ELF-1 (cell line): ENCODE results near the gene CYB561D2.

Source experiments
- DNase-seq: peaks from one replicate; pipeline ENCODE4 v3.0.0-alpha.2; 2016; ENCODE audit warnings: low read depth, low spot score

Gene CYB561D2

DNA sequence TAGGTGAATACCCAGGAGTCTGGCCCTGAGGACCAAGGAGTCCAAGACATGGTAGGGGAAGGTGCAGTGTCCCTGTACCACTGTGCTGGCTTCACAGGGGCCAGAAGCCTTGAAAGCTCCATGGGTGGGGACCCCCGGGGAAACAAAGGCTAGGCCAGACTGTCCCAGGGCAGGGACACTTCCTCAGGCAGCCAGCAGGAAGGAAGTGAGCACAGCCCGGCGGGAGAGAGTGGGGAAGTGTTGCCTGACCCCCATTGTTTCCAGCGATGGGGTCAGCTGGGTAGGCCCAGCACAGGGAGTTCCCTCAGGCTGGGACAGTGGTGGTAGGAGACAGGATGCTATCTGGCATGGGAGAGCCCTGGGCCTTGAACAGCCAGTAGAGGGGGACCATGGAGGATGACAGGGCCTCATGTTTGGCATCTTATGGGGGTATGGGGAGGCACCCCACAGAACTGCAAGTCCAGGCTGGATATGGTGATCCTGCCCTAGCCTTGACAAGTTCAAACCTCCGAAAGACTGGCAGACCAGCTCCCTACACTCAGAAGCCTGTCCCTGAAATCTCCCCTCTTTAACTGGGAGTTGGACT is 27.0 kb upstream of the CYB561D2 start:
- DNase-seq: no peak

DNA sequence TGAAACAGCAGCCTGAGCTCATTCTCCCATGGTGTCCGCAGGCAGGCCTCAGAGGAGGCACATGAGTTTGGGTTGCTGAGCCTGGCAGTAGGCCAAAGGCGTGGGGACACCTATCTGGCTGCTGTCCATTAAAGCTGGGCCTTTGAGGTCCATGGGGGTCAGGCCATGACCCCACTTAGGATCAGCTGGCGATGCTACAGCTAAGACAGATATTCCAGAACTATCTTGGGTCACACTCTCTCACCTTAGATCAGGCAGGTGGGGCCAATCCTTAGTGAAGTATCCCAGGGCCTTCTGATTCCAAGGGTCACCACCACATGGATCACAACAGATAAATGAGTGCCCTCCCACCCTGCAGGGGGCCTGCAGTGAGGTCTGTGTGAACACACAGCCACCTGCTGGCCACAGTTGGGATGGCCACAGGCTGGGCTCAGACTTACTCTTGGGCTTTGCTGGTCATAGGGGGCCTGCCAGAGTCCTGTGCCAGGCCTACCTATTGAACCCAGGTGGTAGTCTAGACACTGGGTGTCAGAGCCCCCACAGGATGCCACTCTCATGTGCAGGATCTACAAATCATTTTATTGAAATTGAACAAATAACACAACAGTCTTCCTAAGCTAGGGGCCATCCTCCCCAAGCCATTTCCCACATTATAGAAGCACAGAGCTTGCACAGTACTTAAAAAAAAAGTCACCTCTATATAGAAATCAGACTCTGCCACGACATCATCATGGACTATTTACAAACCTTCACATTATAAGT is 26.1 kb upstream of the CYB561D2 start:
- DNase-seq: peak; percentile 87

DNA sequence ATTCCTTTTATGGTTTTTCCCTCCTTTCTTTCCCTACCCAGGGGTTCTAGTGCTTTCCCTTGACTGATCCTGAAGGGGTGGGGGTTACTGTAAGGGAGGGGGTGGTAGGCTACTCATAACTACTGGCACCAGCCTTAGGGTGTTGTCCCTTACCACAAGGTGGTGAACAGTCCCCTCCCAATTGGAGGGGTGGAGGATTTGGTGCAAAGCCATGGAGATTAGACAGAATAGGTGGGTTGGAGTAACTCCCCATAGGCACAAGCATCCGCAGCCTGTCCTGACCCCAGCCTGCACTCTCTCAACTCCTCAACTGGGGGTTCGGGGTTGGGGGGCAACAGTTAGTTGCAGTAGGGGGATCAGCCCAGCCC is 25.6 kb upstream of the CYB561D2 start:
- no peak for DNase-seq

DNA sequence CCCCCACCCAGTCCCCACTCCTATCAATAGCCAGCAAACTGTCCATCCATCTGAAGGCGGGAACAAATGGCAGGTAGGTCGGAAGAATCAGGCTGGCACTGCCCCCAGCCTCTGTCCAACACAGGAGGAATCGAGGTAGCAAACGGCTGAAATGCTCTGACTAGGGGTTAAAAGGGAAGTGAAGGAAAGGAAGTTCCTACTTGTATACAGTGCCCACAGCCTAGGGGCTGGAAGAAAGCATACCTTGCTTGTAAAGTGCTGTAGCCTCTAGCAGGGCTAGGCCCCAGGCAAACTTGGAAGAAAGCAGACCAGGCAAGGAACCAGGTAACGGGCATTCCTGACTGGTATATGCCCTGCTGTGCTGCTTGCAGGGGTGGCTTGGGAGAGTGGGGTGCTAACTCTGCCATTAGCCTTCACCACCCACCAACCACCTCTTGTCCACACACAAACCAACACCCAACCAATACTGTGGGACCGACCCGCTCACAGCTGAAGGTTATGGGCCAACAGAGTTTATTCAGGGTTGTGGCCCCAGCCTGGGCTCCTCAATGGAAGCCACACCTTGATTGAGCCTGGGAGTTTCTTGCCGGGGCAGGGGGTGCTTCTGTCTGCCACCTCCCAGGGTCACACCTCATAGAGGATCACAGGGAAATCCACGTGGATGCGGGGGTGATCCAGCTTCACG is 25.0 kb upstream of the CYB561D2 start:
- DNase-seq: no peak

DNA sequence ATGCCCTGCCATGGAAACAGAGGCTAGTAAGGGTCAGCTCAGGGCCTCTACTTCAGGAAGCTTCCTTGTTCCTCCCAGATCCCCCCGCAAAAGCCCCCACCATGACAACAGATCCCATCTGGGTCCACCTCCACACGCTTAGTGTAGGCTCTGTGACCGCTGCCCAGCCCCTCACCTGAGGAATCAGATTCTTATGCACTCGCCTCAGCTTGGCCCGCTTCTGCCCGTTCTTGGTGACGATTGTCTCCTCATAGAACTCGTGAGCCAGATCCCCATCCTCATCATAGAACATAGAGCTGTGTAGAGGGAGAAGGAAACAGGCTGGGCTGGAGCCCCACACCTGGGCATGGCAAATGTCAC is 24.5 kb upstream of the CYB561D2 start:
- no peak for DNase-seq

DNA sequence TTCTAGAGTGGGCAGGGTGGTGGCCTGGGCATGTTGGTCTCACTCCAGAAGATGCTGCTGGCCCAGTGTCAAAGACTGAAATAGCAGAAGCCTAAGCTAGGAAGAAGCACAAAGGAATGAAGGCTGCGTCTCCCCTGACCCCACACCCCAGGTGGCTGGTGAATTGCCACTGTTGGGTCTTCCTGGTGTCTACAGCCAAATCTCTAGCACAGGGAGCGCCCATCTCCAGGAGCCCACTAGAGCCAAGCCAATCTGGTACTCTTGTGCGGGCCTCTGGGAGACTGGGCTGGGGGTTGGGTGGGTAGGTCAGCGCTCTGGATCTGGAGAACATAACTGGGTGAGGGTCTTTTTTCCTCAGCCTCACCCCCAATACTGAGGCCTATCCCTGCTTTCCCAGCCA is 23.5 kb upstream of the CYB561D2 start:
- DNase-seq: no peak

DNA sequence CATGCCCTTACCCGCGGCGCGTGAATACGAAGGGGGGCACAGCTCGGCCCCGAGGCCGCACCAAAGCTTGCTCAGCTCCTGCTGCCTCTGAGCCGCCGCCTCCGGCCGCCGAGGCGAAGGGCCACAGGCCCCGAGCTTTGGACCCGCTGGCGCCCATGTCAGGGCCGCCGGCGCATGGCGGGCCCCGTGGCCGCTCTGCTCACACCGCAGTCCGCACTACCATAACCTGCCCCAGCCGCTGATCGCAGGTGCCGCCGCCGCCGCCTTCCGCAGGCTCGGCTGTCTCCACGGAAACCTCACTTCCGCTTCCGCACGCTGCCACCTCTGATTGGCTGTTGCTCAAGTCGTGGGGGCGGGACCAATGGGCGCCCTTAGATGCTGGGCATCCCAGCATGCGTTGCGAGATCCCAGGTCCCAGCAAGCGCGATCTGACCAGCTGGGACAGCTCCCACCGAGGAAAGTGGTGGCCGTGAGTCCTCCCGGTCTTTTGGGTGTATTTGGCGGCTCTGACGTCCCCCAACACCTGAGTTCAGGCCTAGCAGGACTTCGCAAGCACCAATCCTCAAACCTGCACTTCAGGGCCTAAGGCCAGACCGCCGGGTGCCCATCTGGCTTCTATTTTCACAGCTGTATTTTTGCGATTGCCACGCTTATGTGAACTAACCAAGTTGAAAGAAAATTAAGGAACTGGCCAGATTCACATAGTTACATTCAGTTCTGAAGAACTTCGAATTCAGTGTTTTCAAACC is 22.5 kb upstream of the CYB561D2 start, which contains the start of gene TUSC2:
TUSC2 (minus strand) TSS at position 281 of the 749 bp plus-strand sequence; CDS start at position 157, 124 bp downstream.
- DNase-seq: peak; percentile 97

DNA sequence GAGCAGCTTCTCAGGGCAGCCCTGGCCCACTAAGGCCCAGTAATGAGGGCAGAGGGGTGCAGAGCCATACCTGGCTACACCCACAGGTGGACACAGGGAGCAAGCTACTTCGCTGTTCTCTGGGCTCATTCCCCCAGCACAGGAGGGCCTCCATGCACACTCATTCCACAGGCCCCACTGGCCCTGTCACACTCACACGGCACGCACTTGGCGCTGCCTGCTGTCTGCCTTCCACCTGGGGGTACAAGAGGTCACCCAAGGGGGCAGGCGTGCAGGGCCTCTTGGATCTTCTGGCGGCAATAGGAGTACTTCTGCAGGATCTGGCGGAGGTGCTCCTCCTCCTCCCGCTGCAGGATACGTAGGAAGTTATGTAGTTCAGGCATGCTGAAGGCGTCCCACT is 20.3 kb upstream of the CYB561D2 start:
- DNase-seq: no peak

DNA sequence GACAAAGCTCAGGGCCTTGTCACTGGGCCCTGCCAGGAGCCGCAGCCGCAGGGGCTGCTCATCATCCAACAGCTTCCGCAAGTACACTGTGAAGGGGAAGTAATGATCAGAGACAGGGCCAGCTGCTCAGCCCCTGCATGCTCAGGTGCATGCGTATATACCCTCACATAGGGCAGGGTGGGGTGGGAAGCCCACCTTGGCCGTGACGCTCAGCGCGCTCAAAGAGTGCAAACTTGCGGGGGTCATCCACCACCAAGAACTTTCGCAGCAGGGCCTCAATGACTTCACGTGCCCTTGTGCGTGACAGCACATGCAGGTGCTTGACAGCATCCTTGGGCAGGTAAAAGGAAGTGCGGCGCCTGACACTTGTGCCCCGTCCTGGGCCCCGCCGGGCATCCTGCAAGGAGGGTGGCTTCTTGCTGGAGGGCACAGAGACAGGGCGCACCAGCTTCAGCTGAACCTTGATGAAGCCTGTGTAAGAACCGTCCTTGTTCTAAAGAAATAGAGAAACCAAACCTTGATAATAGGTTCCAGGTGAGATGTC is 19.2 kb upstream of the CYB561D2 start:
- no peak for DNase-seq

DNA sequence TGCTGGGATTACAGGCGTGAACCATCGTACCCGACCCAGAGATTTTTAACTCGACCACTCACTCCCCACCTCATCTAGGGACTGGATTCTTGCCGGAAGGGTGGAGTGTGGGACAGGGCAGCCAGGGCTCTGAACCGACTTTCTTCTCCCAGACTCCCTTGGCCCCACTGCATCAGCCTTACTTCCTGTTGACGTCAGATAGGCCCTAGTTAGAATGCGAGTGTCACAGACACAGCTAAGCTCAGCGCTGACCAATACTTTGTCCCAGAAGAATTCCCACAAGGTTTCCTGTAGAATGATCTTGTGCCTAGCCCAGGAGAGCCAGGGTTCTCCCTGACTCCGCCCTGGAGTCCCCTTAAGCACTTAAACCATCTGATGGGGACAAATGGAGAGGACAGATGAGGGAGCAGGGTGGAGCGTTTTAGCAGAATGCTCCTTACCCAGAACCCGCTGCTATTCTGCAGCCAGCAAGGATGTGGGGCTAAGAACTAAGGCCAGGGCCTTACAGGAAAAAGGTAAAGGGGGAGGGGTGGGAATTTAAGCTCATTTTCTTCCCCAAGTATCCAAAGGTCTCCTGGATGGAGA is 16.8 kb upstream of the CYB561D2 start:
- no peak for DNase-seq

DNA sequence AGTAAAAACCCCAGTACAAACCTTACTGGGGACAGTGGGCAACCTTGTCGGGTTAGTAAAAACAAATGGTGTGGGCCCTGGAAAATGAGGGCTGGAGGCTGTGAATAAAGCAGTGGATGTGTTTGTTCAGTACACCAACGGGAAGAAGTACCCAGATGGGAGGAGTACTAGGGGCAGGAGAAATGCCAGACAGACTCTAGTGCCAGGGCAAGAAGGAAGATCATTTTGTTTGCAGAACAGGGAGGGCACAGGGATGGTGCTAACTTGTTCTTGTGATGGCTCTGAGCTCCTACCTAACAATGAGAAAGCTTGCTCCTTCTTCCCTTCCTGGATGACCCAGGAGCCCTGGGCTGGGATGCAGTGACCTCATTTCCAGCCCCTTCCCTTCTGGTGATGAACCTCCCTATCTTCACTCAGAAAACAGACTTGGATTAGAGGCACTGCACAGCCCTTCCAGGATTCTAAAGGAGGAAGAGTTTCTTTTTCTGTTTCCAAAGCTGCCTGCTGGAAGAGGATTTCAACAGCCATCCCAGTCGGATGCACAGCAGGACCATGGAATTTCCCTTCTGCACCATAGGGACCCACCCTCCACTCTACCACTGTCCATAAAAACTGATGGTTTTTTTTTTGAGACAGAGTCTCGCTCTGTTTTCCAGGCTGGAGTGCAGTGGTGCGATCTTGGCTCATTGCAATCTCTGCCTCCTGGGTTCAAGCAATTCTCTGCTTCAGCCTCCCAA is 16.2 kb upstream of the CYB561D2 start:
- DNase-seq: no peak

DNA sequence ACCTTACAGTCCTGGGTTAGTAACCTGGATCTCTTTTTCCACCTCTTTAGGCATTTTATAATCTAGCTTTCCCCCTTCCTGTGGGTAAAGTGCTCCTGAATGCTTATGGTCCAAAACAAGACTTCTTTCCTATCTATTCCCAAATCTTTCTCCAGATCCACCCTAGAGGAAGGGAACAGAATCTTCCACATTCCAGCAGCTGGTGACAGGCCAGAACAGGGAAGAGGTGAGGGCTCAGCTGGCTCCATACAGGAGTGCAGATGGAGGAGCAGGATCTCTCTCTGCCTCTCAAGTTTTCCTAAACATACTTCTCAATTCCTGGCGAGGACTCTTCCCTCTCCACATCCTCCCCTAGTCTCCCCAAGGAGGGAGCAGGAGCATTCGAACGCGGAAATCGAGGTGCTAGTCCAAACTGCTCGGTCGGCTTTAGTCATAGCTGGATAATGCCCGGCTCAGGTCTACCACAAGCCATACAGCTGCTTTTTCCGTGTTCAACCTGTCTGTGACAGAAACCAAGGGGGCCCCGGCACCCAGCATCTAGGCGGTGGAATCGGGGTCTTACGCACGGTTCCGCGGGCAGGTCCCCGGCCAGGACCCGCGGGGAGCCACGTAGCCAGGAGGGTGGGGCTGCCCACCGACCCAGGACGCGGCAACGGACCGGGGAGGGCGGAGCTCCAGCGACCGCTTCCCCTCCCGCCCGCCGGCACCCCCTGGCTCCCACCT is 14.0 kb upstream of the CYB561D2 start:
- peak; percentile 48 for DNase-seq

DNA sequence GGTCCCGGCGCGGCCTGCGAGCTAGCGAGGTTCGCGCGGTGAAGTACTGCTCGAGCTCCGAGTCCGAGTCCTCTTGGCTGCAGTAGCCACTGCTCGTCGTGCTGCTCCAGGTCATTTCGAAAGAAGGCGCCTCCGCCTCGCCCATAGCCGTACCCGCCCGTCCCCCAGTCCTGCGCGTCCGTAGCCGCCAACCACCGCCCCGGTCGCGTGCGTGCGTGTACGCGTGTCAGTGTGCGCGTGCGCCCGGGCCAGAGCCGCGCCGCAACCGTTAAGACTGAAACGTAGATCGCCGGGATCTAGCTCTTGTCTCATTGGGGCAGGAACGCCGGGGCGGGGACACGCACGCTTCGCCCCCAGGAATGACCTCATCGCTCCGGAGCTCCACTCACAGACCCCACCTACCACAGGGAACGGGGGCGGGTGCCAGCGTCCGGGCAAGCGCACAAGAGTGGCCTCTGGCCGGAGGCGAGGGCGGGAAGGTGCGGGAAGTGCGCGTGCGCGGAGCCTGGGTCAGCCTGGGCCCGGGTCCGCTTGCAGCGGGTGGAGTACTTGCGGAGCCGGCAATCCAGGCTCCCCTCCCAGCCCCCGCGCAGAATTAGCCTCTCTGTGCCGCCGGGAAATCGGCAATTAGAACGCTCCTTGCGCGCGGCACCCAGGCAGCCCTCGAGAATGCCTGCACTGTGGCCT is 13.3 kb upstream of the CYB561D2 start:
- peak; percentile 100 for DNase-seq

DNA sequence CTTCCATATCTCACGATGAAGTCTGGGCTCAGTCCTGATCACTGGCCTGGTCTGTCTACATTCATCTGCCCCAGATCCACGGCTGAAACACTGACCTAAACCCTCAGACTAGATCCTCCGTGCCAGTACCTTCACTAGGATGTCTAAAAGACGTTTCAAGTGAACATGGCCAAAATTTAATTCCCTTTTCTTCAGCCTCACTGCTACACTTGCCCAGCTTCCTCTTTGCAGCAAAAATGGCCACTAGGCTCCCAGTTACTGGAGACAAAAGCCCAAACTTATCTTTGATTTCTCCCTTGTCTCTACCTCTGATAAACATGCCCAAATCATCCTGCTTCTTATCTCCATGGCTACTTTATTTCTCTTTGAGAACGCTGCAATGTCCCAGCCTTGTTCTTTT is 11.7 kb upstream of the CYB561D2 start:
- no peak for DNase-seq

DNA sequence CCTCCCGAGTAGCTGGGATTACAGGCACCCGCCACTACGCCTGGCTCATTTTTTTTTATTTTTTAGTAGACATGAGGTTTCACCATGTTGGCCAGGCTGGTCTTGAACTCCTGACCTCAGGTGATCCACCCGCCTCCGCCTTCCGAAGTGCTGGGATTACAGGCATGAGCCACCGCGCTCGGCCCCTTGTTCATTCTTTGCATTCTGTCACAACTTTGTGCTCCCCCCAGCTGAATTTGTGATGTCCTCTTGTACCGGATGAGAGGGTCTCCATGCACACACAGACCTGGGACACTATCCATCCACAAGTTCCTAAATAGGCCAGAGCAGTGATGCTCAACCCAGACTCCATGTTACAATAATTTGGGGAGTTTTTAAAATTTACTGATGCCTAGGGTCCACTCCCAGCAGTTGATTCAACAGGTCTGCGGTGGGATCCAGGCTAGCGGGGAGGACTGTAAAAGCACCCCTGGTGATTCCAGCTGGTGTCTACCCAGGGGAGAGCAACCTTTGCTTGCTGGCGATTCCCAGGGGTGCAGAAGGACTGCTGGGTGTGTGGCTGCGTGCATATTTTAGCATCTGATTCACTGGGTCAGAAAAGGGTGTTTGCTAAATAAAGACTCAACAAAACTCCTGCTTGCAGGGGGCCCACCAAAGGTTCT is 11.0 kb upstream of the CYB561D2 start:
- DNase-seq: no peak

DNA sequence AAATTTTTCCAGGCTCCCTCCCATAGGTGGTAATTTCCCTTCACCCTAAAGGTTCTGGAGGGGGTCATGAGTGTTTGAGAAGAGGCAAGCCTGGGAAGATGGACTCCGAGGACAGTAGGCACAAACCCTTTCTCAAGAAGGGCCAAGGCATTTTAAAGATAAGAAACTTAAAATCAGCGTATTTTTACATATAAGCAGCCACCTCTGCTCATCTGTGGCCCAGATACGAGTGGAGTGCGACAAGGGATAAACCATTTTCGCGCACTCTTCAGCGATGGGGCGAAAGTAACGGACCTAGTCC is 10.6 kb upstream of the CYB561D2 start:
- no peak for DNase-seq

DNA sequence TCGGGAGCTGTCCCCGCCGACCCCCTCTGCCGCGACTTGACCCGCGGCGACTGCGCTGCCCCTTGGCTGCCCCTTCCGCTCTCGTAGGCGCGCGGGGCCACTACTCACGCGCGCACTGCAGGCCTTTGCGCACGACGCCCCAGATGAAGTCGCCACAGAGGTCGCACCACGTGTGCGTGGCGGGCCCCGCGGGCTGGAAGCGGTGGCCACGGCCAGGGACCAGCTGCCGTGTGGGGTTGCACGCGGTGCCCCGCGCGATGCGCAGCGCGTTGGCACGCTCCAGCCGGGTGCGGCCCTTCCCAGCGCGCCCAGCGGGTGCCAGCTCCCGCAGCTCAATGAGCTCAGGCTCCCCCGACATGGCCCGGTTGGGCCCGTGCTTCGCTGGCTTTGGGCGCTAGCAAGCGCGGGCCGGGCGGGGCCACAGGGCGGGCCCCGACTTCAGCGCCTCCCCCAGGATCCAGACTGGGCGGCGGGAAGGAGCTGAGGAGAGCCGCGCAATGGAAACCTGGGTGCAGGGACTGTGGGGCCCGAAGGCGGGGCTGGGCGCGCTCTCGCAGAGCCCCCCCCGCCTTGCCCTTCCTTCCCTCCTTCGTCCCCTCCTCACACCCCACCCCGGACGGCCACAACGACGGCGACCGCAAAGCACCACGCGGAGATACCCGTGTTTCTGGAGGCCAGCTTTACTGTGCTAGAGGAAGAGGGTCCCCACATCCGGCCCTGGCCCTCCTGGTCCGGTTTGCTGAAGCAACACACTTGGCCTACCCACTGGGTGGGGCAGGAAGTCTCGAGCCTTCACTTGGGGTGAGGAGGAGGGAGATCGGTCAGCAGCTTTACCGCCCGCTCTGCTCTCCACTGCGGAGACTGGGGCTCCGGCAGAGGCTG is 10.0 kb upstream of the CYB561D2 start, which contains the start of gene RASSF1:
RASSF1 (minus strand) TSS at position 389 of the 882 bp plus-strand sequence; CDS start at position 358, 31 bp downstream.
- no peak for DNase-seq

DNA sequence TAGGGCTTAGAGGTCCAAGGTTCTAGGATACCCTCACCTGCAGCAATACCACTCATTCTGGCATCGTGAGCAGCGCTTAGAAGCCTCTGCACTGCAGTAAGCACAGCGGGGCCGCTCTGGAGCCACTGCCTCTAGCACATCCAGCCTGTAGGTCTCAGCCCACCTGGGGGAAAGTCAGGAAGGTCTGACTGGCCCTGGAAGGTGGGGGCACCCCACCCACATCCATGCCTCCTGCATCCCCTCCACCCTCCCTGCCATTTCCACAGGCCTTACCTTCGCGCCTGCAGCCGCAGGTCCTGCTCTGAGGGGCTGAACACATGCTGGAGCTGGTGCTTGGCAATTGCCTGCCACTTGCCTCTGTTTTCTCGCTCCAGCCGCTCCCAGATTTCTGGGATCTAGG is 9.1 kb upstream of the CYB561D2 start:
- DNase-seq: no peak
